HEK293T (cell line): ENCODE results near the gene SLC2A11.

ENCODE experiments used
- ARNT ChIP-seq: fragments of 450-650 bp; IDR thresholded peaks from 2 replicates; pipeline ENCODE4 v1.6.1; 2017; ENCODE audit warnings: mild to moderate bottlenecking
- BHLHE40 ChIP-seq: fragments of 450-650 bp; IDR thresholded peaks from 2 replicates; pipeline ENCODE4 v1.6.1; 2016; ENCODE audit warnings: mild to moderate bottlenecking, moderate library complexity, borderline replicate concordance
- FOXA1 ChIP-seq: fragments of 450-650 bp; IDR thresholded peaks from 2 replicates; pipeline ENCODE4 v1.6.1; 2016; ENCODE audit warnings: mild to moderate bottlenecking
- SP1 ChIP-seq: fragments of 450-650 bp; IDR thresholded peaks from 2 replicates; pipeline ENCODE4 v1.6.1; 2017
- SUZ12 ChIP-seq: fragments of 450-650 bp; IDR thresholded peaks from 2 replicates; pipeline ENCODE4 v1.6.1; 2016; ENCODE audit warnings: mild to moderate bottlenecking
- ZNF384 ChIP-seq: fragments of 450-650 bp; IDR thresholded peaks from 2 replicates; pipeline ENCODE4 v1.6.1; 2016

- TF ChIP-seq BHLHE40 (no peak), ZNF384 (no peak), FOXA1 (no peak), SP1 (no peak), SUZ12 (no peak), ARNT (no peak)
These were observed 35.7 kb downstream of the SLC2A11 start for GRCh38 chr22:23893121-23893944.
